ENCODE data around the gene CLCN5.

Gene CLCN5

DNA sequence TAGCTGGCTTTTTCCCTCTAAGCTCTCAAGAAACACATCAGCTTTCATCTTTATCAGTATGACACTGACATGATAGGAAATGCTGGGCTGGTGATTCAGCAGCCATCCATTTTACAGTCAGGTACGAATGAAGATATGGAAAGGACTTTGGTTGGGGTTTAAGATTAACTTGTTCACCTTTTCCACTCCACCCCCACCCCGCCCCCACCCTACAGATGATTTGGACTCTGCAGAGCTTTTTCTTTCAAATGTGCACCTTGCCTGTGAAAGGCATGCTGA is 145.8 kb downstream of the CLCN5 start (continued):
- no peak for TF ChIP-seq ZNF670 (tag by site-specific recombination; IDR thresholded peaks at IDR 0.05; ENCODE audit: low read depth)

GRCh38 chrX:50068893-50069292 is 146.5 kb downstream of the CLCN5 start:
- Histone ChIP-seq H3K27ac (ENCODE audit: extremely low read depth, low read depth, low read length) (no peak overlapping the region), H3K4me1 (ENCODE audit: control insufficient read depth, insufficient read depth, low read length) (peaks cover 22% of the 10 kb centered on the region), H3K9me3 (ENCODE audit: control insufficient read depth, insufficient read depth, low read depth, low read length) (no peaks in the 10 kb centered on the region), H3K4me3 (ENCODE audit: low read depth, low read length) (no peak overlapping the region), H3K36me3 (ENCODE audit: control insufficient read depth in 2 of 2, insufficient read depth in 1 of 2, low read length in 2 of 2) (peaks cover 0 to 6% of the 10 kb centered on the region in 2 experiments; a peak in 1 of 3 replicates)
- POLR2A ChIA-PET, result no interaction called here
- CTCF ChIA-PET, result interaction anchor here (0.8 to 1.3 kb wide), 2 partner anchors 41 to 153 kb away, joined by 3 read pairs; no protein-coding TSS in a partner anchor
- no peak for TF ChIP-seq MYNN (tag by site-specific recombination; IDR thresholded peaks at IDR 0.05; ENCODE audit: borderline replicate concordance)
- no peak for TF ChIP-seq ZNF146 (tag by site-specific recombination; IDR thresholded peaks at IDR 0.05)
- TF ChIP-seq SETDB1 (IDR thresholded peaks at IDR 0.05; ENCODE audit: insufficient read length, low read length), result peak; percentile 56
- no peak for TF ChIP-seq ZNF571 (tag by site-specific recombination; IDR thresholded peaks at IDR 0.05)
- TF ChIP-seq, protein P1, sequence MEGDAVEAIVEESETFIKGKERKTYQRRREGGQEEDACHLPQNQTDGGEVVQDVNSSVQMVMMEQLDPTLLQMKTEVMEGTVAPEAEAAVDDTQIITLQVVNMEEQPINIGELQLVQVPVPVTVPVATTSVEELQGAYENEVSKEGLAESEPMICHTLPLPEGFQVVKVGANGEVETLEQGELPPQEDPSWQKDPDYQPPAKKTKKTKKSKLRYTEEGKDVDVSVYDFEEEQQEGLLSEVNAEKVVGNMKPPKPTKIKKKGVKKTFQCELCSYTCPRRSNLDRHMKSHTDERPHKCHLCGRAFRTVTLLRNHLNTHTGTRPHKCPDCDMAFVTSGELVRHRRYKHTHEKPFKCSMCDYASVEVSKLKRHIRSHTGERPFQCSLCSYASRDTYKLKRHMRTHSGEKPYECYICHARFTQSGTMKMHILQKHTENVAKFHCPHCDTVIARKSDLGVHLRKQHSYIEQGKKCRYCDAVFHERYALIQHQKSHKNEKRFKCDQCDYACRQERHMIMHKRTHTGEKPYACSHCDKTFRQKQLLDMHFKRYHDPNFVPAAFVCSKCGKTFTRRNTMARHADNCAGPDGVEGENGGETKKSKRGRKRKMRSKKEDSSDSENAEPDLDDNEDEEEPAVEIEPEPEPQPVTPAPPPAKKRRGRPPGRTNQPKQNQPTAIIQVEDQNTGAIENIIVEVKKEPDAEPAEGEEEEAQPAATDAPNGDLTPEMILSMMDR (tag by site-specific recombination; IDR thresholded peaks at IDR 0.05), result no peak
- TF ChIP-seq ZNF626 (tag by site-specific recombination; IDR thresholded peaks at IDR 0.05), result no peak
- no peak for TF ChIP-seq ZNF76 (tag by site-specific recombination; IDR thresholded peaks at IDR 0.05; ENCODE audit: borderline replicate concordance, low read depth)
- no peak for TF ChIP-seq ZNF140 (tag by site-specific recombination; IDR thresholded peaks at IDR 0.05)
- peak; percentile 75 for TF ChIP-seq ZNF26 (tag by site-specific recombination; IDR thresholded peaks at IDR 0.05)
- no peak for TF ChIP-seq ZBTB17 (tag by site-specific recombination; IDR thresholded peaks at IDR 0.05)
- TF ChIP-seq, protein P2, sequence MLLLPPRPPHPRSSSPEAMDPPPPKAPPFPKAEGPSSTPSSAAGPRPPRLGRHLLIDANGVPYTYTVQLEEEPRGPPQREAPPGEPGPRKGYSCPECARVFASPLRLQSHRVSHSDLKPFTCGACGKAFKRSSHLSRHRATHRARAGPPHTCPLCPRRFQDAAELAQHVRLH (tag by site-specific recombination; IDR thresholded peaks at IDR 0.05), result no peak
- no peak for TF ChIP-seq EGR2 (tag by site-specific recombination; IDR thresholded peaks at IDR 0.05; ENCODE audit: low read depth)

DNA sequence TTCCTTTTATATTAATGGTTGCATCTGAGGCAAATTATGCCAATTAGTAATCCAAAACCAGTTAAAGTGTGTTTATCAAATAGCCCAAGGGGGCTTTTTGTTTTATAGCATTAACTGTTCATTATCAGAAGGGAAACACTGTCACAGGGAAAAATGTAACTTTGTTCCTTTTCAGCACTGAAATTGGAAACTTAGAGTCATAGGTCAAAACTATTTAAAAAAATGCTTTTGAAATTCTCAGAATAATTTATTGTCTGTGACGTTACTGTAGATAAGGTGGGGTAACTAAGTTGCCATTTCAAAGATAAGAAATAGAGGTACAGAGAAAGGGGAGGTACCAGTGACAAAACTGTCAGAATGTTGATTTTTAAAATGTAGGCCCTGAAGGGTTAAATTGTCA is 149.1 kb downstream of the CLCN5 start:
- POLR2A ChIA-PET, result no interaction called here
- CTCF ChIA-PET, result no interaction called here
- no peak overlapping the region for H3K27ac ChIP-seq (ENCODE audit: extremely low read depth, low read depth, low read length)
- no peak overlapping the region for H3K4me3 ChIP-seq (ENCODE audit: low read depth, low read length)
- no peaks in the 10 kb centered on the region for H3K9me3 ChIP-seq (ENCODE audit: control insufficient read depth, insufficient read depth, low read depth, low read length)
- peaks cover 2 to 27% of the 10 kb centered on the region in 2 experiments; a peak in 1 of 3 replicates for H3K36me3 ChIP-seq (ENCODE audit: control insufficient read depth in 2 of 2, insufficient read depth in 1 of 2, low read length in 2 of 2)
- peaks cover 22% of the 10 kb centered on the region for H3K4me1 ChIP-seq (ENCODE audit: control insufficient read depth, insufficient read depth, low read length)
- TF ChIP-seq ZNF664 (tag by site-specific recombination; IDR thresholded peaks at IDR 0.05) (no peak), ZNF37A (tag by site-specific recombination; IDR thresholded peaks at IDR 0.05) (no peak), GLI4 (tag by site-specific recombination; IDR thresholded peaks at IDR 0.05) (no peak), ZNF629 (tag by site-specific recombination; IDR thresholded peaks at IDR 0.05) (no peak), TCF7L2 (IDR thresholded peaks at IDR 0.05; ENCODE audit: borderline replicate concordance, low read depth, low read length) (peak; percentile 95), RBAK (tag by site-specific recombination; IDR thresholded peaks at IDR 0.05) (no peak), ZNF302 (tag by site-specific recombination; IDR thresholded peaks at IDR 0.05; ENCODE audit: low read depth) (no peak), GLIS1 (tag by site-specific recombination; IDR thresholded peaks at IDR 0.05) (no peak), ZNF843 (tag by site-specific recombination; IDR thresholded peaks at IDR 0.05) (peak; percentile 42; the same call in 1 of the 2 replicates), ZNF544 (tag by site-specific recombination; IDR thresholded peaks at IDR 0.05) (no peak), ZNF549 (tag by site-specific recombination; IDR thresholded peaks at IDR 0.05) (no peak), ZNF184 (tag by site-specific recombination; IDR thresholded peaks at IDR 0.05) (no peak), GFI1B (tag by site-specific recombination; IDR thresholded peaks at IDR 0.05) (no peak)
- TF ChIP-seq, protein P3, sequence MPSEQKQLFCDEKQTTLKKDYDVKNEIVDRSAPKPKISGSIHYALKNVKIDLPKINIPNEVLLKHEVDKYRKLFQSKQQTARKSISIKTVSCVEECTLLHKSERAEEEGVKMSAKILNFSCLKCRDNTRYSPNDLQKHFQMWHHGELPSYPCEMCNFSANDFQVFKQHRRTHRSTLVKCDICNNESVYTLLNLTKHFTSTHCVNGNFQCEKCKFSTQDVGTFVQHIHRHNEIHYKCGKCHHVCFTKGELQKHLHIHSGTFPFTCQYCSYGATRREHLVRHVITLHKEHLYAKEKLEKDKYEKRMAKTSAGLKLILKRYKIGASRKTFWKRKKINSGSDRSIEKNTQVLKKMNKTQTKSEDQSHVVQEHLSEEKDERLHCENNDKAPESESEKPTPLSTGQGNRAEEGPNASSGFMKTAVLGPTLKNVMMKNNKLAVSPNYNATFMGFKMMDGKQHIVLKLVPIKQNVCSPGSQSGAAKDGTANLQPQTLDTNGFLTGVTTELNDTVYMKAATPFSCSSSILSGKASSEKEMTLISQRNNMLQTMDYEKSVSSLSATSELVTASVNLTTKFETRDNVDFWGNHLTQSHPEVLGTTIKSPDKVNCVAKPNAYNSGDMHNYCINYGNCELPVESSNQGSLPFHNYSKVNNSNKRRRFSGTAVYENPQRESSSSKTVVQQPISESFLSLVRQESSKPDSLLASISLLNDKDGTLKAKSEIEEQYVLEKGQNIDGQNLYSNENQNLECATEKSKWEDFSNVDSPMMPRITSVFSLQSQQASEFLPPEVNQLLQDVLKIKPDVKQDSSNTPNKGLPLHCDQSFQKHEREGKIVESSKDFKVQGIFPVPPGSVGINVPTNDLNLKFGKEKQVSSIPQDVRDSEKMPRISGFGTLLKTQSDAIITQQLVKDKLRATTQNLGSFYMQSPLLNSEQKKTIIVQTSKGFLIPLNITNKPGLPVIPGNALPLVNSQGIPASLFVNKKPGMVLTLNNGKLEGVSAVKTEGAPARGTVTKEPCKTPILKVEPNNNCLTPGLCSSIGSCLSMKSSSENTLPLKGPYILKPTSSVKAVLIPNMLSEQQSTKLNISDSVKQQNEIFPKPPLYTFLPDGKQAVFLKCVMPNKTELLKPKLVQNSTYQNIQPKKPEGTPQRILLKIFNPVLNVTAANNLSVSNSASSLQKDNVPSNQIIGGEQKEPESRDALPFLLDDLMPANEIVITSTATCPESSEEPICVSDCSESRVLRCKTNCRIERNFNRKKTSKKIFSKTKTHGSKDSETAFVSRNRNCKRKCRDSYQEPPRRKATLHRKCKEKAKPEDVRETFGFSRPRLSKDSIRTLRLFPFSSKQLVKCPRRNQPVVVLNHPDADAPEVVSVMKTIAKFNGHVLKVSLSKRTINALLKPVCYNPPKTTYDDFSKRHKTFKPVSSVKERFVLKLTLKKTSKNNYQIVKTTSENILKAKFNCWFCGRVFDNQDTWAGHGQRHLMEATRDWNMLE (tag by site-specific recombination; conservative IDR thresholded peaks at IDR 0.05; ENCODE audit: low read depth), result no peak
- TF ChIP-seq, protein P2 (tag by site-specific recombination; IDR thresholded peaks at IDR 0.05), result no peak
